GM19455 (cell line): Measurements from ENCODE around the gene IMMP2L.

Experiments
- ATAC-seq: cut with Tn5 transposase; IDR thresholded peaks from one replicate; pipeline ENCODE4 v1.9.1; 2021; ENCODE audit not compliant: unreplicated experiment

IMMP2L gene

DNA sequence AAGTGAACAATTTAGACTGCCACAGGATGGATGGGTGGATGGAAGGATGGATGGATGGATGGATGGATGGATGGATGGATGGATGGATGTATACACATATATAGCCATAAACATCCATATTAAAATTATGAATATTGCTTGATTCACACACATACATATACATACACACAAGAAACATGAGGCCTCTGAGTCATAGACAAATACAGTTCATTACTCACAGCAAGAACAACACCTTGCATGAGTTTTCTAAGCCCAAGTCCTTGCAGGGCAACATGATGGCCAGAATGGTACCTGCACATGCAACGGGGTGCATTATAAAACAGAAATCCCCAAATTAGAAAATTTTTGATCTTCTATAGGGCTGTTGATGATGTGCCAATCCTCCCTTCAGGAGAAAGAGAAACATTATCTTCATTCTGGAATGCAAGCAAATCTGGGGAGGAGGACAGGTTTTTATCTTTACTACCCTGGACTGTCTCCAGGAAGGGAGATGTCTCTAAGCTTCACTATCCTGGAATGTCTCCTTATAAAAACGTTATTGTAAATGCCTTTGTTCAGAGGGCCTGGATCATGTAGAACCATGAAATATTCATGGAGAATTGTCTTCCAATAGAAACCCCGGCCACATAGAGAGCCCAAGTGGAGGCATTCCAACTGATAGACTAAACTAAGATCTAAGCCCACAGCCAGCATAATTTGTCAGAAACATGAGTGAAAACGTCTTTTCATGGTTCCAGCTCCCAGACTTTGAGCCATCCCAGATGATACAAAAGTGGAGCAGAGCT, 709.9 kb downstream of the IMMP2L start:
- no peak for ATAC-seq

DNA sequence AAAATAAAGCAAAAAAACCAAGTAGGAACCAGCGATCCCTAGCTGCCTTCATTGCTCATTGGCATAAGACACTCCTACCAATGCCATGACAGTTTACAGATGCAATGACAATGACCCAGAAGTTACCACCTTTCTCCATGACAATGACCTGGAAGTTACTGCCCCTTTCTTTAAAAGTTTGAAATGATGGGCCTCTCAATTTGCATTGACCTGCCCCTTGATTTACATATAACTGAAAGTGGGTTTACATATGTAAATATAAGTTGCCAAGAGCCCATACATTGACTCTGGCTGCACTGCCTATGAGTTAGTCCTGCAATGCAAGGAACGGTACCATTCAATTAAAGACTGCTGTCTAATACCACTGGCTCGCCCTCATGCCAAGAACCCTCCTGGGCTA, 712.1 kb downstream of the IMMP2L start:
- no peak for ATAC-seq

DNA sequence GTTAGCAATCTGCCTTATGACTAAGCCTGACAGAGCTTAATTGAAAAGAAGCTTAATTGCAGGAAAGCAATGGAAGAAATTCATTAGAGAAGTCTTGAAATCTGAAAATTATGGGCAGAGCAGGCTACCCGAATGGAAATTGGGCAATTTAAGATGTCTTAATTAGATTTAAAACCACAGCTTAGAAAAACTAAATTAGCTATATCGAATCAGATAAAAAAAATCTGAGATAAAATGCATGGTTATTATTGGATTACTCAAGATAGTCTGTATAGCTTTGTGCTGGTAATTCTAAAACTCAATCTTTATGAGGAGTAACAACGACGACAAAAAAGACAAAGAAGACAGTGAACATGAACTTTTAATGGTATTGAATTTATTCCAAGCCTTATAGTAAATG, 719.5 kb downstream of the IMMP2L start:
- no peak for ATAC-seq

DNA sequence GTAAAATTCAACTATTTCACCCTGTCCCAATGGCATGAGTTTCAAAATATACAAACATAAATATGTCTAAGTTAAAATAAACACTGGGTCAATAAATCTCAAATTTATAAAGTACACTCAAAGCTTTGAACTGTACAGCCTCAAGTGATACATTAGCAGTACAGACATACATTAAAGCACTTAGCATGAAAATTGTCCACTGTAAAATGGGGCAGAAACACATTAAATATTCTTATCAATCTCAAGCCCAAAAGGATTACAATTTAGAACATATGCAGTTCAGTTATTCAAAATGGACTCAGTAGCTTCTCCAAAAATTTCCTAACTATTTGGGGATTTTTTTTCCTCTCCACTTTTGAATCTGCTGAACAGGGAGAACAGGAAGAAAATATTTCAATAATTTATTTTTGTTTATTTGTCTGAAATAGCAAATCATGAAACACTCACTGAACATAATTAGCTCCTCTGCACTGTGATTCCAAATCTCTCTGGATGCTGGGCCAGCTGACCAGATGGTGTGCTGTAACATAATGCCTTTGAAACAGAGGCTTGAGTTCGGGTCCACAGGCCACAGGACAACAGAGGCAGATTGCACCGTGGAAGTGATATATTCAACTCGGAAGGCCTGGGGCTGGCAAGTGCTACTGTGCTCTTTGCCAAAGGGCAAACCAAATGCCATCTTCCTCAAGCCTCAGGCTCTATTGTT, 720.3 kb downstream of the IMMP2L start:
- no peak for ATAC-seq

DNA sequence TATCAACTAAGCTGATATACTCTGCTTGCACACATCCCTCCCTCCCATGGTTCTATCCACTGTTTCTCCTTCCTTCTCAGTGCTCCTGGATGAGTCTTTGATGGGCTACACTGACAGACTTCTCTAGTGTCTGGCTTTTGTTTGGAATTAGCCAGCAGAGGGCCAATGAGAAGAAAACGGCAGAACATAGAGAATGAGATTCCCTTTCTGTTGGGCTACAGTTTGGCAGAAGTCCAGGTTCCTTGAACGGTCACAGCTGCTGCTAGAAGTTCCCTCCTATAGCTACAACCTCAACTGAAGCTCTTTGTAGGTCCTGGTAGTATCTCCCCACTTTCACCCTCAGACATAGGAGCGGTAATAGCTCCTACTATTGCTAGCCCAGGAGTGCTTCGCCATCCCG, 722.4 kb downstream of the IMMP2L start:
- no peak for ATAC-seq

DNA sequence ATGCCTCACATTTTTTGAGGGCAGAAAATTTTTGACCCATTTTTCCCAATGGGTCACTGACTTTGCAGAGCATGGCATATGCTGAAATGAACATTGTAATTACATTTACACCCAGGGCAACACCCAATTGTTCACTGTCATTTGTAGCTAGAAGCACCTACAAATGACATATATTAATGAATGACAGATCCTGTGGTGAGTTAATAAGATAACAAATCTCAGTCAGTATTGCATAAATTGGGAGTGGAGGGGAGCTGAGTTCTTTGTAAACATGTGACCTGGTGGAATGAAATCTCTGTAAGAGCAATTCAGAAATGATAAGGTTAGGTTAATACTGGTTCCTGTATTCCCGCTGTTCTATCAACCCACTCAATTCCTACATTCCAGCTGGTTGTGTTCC, 726.4 kb downstream of the IMMP2L start:
- ATAC-seq: no peak

DNA sequence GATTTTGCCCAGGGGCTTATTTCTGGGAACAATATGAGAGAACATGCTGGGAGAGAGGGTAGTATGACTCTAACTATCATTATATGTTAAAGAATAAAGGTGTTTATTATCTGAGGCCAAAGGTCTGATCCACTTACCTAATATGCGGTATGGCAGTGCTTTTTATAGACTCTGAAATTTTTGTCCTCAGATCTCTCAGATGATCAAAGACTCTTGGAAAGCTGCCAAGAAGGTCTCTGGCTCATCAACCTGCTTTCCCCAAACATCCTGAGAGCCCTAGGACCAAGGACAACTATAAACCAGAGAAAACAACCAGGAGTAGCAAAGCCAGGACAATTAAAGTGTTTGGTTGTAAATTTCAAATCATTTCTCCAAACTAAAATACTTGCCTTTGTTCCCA, 727.1 kb downstream of the IMMP2L start:
- no peak for ATAC-seq

DNA sequence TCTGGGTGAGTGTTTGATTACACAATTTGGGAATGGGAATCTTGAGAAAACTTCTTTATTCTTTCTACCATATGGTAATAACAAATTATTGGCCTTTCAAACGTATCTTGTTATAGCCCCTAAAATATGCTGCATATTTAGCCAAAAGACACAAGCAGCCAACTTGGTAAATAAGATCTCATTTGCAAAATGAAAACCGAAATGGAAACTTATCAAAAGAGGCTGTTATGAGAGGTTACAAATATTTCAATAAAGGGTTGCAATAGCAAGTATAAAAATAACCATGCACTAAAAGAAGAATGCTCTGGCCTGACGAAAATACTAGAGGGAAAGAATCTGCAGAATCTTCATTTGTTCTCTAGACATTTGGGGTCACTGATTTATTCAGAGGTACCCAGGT, 730.9 kb downstream of the IMMP2L start:
- ATAC-seq: no peak

DNA sequence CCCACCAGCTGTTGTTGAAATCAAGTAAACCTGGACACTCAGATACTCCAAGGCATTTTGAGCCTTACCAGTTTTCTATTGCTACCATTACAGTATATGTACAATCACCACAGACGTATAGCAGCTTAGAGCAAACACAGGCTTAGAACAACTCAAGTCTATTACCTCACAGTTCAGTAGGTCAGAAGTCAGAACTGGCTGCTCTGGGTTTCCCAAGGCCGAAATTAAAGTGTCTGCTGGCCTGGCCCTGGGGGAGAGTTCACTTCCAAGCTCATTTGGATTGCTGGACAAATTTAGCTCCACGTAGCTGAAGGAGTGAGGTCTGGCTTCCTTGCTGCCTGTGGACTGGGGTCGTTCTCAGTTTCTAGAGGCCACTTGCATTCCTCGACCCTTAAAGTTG, 731.5 kb downstream of the IMMP2L start:
- ATAC-seq: no peak

DNA sequence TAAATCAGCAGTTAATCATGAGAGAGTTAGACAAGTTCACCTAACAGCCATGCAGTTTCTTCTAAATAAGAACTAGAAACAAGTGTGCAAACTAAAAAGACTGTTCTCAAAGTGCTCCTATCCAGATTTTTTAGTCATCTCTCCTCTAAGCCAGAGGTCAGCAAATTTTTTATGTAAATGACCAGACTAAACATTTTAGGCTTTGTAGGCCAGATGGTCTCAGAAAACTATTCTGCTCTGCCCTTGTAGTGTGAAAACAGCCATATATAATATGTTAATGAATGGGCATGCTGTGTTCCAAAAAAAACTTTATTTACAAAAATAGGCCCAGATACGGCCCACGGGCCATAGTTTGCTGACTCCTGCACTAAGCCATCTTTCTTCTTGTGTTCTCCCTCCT, 734.4 kb downstream of the IMMP2L start:
- ATAC-seq: no peak

DNA sequence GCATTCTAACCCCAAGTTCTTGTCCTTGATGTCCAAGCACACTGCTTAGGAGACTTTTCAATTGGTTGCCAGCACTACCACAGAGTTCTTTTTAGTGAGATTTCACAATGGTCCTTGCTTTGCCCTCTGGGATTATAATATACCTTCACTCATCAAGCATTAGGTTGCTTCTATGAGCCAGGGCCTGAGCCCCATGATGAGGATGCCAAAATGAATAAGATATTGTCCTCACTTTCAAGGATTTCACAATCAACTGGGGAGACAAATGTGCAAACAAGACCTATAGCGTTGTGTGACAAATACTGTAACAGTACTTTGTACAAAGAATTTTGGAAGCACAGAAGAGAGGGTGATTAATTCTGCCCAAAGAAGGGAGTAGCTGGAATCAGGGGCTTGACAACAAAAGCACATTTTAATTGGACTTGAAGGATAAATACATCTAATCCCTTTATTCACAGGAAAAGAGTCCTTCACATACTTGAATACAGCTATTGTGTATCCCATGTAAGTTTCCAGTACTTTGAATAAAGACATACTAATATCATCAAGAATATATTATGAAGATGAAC, 734.9 kb downstream of the IMMP2L start:
- no peak for ATAC-seq

DNA sequence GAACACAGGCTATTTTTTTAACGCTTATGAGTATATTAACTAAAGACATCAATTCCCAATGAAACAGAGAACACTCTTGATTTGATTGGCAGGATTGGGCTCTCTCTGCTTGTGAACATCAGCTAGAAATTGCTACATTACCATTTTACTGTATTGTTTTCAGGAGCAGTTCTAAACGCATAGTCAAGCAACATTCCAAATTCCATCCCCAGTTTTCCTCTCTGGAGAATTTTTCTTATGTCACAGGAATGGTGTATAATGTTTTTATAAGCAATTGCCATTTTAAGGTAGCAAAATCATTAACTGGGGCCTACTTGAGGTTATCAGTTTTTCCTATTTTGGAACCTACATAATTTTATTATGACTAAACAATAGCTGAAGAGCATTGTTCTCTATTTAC, 748.3 kb downstream of the IMMP2L start:
- no peak for ATAC-seq

DNA sequence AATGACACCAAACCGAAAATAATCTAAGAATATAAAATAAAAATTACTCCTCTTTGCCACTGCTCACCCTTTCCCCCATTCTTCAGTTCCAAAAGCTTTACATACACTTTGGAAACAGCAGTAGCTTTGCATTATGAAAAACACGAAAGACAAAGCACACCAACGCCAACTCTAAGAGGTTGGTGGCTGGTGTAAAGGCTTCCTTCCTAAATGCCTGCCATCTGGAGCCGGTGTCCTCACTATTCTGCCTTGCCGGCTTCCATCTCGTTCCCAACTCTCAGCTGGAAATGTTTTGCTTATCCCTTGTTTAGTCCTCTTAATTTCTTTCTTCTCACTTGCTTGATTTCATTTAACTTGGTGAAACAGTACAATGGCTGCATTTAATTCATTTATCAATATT, 752.5 kb downstream of the IMMP2L start:
- no peak for ATAC-seq

DNA sequence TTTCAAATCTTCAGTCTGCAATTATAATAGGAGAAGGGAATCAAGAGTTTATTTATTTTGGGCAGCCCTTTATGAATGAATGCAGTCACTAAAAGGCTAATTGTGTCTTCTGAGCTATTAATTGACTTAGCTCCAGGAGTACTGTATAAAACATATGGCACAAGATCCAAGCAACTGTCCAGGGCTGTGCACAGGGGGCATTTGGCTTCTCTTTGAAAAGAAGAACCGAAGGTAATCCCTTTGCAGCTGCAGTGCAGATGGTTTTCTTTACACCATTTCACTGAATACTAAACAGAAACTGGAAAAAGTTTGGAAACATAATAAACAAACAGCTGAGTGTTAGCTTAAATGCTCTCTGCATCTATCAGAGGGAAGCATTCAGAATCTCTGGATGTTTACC, 753.9 kb downstream of the IMMP2L start:
- no peak for ATAC-seq

DNA sequence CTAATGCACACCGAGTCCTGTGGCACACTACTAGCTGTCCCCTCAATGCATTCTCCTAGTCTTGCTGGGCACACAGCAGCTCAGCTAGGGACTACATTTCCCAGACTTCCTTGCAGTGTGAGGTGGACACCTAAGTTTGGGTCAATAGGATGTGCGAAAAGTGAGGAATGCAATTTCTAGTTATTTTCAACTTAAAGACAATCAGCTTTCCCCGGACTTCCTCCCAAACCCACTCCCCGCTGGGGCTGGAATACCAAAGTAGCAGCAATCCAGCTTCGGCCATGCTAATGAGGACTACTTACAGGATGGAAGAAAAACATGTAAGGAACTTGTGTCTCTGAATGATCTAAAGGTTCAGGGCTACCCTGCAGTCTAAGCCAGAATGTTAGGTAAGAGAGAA, 757.8 kb downstream of the IMMP2L start:
- no peak for ATAC-seq

DNA sequence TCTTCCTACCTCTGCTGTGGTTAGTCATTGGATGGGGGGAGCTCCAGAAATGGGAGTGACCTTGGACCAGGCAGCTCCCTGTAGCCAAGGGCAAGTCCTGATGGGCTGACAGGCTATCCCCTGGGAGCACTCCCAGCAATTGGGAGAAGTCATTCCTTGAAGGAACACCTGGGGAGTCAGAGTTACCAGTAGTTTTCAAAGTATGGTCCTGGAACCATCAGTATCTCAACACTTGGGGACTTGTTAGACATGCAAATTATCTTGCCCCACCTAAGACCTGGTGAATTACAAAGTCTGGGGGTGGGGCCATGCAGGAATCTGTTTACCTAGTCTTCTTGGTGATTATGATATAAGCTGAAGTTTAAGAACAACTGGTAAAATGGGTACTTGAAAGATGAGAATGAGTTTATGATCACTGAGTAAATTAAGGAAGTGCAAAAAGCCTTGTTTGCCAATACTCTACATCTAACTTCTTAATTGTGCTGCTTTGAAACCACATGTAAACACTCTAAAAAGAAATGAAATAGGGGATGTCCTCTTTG, 758.6 kb downstream of the IMMP2L start:
- ATAC-seq: no peak

DNA sequence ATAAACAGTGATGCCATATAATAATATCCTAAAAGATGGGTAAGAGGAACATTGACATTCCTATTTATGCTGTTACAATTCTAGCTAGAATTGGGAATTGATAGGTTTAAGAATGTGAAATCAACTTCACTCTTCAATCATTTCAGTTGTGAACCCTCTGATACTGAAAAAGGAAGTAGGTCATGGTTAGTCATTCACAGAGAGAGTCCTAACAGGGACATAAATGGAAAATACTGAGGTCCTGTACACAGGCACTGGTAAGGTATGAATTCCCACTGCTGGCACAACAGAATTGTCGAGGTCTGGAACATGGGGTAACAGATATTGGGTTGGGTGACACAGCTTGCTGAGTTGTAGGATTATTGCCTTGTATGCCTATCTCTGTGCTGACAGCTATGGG, 760.8 kb downstream of the IMMP2L start:
- ATAC-seq: no peak

DNA sequence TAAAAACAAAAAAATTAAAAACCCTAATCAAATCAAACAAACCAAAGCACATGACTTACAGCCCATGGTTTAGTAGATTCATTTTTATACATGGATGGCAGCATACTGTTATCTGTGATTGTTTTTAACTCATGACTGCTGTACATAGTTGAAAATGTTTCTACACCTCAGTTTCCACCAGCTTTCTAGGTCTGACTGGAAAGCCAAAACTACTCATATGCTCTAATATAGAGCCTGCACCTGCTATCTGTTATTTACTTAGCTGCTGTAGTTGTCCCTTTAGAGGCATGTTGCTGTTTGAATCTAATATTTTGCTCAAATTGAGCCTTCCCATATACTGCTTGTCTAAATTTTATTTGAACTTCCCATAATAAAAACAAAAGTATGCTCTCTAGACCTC, 761.3 kb downstream of the IMMP2L start:
- ATAC-seq: no peak

DNA sequence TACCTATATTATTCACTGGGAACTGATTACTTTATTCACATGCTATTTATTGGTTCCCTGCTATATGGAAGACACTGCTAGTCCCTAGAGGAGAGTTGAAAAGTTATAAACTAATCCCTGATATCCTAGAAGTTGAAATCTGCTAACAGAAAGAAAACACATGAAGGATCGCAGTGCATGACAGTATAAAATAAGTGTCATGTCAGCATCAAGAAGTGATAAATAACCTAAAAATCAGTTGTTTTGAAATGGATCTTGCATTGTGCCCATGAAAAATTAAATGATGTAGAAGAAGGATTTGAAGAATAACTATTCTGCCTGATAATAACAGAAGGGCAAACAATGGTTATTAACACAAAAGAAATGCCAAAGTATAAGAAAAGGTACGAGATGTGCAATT, 764.6 kb downstream of the IMMP2L start:
- no peak for ATAC-seq

DNA sequence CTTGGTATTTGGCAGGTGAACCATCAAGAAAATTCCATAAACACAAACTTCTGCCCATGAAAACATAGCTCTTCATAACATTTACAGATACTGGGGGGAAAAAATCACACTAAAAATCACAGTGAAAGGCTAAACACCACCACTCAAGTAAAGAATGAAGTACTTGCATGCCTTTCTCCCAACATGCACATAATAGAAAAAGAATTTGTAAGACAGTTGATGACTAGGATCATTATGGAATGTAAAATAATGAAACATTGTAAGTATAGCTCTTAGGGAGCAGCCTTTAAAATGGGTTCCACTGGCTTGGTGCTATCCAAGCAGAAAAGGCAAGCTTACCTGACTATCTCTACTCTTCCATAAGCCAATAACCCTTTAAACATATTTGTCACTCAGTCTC, 771.3 kb downstream of the IMMP2L start:
- no peak for ATAC-seq

DNA sequence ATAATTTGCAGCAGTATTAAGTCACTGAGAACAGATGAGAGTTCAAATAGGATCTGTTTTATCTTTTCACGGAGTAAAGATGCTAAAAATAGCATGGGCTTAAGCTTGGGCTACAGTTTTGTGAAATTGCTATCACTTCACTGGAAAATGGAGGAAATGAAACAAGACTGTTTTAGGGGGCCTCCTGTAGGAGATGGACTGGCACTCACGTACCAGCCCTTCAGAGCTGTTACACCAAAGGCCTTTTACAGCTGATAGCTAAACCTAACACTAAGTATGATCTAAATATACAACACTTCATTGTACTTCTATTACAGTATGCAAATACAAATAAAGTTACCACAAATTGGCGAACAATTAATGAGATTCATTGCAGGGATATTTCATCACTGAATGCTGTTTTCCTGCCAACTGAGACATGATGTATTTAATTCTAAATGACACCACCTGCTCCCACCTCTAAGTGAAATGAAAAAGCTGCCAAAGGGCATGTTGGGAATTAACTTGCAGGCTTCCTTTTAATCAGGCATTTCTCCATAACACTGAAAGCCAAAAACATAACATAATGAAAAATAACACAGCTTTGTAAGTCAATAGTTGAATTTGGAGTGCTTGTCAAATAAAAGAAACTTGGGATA, 775.8 kb downstream of the IMMP2L start:
- no peak for ATAC-seq

DNA sequence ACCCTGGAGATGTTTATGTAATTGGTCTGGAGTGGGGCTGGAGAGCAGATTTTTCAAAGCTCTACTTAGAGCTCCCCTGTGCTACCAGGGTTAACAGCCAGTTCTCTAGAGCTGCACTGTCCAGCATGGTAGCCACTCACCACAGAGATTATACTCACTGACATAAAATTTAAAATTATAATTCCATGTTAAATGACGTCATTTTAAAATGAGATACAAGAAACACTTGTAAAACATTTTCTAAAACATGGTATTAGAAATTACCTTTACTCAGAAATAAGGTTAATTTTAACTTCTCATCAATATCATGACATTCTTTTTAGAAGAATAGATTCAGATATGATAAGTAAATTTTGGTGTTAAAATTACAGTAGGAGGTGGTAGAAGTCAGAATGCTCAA, 777.5 kb downstream of the IMMP2L start:
- no peak for ATAC-seq
